Activated T-cell treated with anti-CD3 and anti-CD28 coated beads for 24 hours (primary cell): Measurements from ENCODE around the gene LYSMD4.

Experiments used
- DNase-seq: peaks from one replicate; pipeline ENCODE4 v3.0.0-alpha.2; 2020; ENCODE audit warnings: low read depth

Gene LYSMD4

DNA sequence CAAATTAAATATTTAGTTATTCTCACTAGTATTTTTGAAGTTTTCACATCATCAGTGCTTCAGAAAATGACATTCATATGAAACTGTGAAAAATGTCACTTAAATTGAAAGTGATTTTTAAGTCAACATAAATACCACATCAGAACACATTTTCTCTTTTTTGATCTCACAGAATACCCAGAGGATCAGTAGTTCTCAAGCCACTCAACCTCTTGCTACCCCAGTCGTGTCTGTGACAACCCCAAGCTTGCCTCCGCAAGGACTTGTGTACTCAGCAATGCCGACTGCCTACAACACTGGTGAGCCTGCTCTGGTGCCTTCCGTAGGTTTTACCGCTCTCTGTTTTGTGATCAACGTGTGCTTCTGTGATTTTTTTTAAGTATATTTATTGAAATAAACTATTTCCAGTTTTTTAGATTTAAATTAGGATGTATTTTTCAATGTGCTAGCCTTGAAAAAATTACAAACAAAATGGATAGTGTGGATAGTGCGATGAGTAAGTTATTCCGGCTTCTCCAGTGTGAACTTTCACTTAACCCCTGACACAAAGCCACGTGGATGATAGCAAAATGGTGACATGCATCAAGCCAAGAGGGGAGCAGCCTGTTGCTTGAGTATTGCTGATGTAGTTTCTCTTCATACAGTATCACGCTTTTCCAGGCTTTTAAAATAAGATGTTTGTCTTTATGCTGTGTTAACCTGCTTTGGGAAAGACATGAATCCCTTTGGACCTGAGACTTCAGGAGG is 26.5 kb downstream of the LYSMD4 start:
- DNase-seq, result no peak

DNA sequence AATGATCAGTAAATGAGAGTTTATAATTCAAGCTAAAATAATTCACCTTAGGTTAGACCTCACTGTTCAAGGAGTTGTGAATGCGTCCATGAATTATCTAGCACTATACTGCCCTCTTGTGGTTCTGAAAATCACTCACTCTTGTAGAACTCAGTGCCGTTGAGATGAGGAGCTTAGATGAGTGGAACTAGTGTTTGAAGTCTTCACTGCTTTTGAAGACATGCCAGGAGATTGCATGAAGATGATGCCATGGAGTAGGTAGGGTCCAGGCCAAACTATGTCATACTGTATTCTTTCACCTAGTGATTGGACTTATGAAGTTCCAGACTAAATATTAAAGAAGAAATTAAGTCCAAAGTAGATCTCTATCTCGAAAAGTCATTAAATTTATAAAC is 28.8 kb downstream of the LYSMD4 start:
- peak; percentile 33 for DNase-seq

DNA sequence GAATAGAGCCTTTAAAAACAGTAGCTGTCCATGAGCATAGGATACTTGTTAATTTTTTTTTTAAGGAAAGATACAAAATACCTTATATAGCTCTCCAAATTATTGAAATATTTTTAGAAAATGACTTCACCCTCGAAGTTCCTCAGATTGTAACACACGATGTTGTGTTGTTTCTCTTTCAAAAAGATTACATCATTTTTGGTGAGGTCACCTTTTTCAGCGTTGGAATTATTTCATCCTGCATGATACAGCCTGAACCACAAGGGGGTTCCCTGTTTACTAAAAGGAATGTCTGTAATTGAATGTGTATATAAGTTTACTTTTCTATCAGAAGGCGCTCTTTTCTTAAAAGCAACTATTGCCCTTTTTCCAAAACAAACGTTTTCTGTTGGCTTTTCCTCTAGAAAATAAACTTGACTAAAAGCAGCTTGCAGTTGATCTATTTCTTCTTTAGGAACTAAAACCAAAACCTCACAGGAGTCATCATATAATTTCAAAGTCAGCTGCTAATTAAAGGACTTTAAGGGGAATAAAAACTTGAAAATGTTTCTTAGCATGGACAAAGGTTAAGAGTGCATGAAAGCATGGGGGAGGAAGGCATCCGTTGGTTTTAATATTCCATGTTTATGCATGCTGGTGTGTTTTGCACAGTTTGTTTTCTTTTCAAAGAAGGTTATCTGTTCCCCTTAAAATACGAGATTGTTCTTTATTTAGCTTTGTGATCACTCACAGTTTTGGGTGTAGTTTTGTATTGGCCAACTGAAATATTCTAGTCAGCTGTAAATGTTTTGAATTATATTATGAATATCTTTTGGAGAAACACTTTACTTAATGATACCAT is 29.4 kb downstream of the LYSMD4 start:
- no peak for DNase-seq

DNA sequence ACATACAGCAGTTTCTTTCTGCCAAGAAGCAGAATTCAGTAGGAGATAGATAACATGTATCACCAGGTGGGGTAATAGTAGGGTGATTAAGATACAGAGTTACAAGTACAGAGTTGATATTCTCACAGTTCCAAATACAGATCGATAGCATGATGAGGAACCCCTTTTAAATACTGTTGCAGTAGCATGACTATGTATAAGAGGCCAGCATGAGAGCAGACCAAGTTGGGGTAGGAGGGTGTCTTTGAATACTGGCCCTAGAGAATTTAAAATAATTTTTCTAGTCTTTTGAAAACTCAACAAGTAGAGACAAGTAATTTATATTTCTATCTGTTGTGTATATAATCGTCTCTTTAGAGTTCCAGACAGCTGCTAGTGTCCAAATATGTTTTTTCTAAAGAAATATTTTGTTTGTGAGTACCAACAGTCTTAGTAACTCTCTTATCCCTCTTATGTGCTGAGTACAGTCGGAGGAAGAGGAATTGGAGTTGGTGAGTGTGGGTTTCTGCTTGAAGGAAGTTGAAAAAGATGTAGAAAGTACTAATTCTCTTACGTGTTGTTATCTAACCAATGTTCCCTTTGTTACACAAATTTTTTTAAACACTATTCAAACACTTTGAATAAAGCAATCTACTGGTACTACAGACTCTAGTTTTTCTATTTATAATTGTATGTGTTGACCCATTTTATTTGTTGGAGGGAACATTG is 30.2 kb downstream of the LYSMD4 start:
- no peak for DNase-seq

DNA sequence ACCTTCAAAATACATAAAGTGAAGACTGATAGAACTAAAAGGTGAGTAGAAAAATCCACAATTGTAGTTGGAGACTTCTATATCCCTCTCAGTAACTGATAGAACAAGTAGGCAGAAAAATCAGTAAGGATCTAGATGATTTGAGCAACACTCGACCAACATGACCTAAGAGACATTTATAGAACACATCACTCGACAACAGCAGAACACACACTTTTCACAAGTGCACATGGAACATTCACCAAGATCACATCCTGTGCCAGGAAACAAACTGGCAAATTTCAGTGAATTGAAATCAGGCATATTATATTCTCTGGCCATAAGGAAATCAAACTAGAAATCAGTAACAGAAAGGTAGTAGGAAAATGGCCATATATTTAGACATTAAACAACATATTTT is 37.1 kb downstream of the LYSMD4 start:
- no peak for DNase-seq

DNA sequence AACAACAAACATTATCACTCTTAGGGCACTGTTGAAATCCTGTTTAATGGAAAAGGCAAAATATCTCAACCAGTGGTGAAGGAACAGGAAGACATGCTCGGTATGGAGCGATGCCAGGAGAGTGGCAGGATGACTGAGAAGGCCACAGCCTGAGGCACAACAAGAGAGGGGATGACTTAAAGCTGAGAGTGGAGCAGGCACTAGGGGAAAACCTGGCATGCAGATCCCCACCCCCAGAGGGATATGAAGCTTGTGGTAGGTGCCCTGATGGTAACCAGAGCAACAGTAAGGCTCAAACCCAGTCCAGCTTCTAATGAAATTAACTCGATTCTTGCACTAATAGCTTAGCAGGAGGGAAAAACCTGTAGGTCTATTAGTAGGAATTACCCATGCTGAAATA is 40.4 kb downstream of the LYSMD4 start:
- no peak for DNase-seq

DNA sequence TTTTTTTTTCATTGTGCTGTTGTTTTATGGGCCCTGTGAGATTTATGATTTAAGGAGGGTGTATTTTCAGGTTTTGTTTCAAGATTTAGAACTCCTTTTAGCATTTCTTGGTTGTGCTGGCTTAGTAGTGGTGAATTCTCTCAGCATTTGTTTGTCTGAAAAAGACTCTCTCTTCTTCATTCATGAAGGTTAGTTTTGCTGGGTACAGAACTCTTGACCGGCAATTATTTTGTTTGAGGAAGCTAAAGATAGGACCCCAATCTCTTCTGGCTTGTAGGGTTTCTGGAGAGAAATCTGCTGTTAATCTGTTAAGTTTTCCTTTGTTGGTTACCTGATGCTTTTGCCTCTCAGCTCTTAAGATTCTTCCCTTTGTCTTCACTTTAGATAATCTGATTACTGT is 46.9 kb downstream of the LYSMD4 start:
- no peak for DNase-seq

DNA sequence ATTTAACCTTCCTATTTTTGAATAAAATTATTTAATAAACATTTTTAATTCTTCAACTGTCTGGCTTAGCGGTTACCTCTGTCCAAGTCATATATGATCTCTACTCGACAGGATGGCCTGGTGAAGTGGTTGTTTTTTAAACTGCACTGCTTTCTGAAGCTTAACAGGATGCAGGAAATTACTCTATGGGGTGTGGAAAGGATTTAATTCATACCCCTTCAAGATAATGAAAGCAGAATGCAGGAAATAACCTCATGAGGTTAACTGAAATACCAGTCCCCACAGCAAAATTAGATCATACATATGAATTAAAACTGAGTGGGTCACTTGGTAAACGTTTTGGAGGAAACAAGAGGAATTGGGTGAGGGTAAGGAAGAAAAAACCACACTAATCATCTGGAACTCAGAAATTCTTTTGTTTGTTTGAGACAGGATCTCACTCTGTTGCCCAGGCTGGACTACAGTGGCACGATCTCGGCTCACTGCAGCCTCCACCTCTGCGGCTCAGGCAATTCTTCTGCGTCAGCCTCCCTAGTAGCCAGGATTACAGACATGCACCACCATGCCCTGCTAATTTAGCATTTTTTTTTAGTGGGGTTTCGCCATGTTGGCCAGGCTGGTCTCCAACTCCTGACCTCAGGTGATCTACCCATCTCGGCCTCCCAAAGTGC is 50.1 kb downstream of the LYSMD4 start:
- no peak for DNase-seq

DNA sequence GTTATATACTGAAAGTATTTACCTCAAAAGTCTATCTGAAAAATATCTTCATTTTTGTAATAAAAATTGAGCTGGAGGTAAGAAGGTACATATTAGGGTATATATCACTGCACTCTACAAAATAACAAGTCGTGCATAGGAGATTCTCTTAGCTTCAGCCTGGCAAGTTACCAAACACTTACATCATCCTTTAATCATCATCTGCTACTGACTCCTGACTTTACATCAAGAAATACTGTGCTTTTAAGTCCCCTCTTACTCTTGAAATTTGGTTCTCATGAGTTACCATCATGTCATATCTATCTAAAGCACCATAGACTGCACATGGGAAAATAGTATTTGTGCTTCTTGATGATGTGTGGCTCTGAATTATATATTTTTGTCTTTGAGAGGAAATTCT is 50.8 kb downstream of the LYSMD4 start:
- DNase-seq, result no peak

DNA sequence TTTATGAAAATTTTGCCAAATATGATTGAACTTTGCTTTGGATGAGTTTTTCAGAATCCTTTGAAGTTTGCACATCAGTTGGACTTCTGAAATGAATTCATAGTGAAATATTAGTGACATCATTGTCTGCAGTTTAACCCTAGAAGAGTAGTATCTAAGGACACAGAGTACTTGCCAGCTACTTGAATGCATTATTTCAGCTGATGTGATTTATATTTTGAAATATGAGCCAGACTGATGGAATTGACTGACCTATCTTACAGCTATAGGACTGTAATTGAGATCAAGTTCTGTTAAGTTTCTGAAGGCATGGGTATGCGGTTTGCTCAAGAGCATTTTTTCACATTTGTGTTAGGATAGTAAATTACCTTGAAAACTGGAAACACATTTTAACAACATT is 51.2 kb downstream of the LYSMD4 start:
- DNase-seq, result no peak

DNA sequence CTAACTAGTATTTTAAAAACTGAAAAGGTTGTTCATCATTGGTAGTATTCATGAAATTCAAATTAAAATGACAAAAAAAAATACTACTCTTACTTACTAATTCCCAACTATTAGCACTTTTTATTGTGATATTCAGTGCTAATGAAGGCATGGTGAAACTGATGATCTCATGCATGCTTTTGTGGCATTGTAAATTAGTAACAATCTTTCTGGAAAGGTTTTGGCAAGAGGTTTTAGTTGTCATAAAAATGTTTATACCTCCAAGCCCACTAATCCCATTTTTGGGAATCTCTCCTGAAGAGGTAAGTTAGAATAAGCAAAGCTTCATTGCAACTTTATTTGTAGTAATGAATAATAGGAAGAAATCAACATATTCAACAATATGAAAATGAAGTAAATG is 53.0 kb downstream of the LYSMD4 start:
- DNase-seq, result no peak

DNA sequence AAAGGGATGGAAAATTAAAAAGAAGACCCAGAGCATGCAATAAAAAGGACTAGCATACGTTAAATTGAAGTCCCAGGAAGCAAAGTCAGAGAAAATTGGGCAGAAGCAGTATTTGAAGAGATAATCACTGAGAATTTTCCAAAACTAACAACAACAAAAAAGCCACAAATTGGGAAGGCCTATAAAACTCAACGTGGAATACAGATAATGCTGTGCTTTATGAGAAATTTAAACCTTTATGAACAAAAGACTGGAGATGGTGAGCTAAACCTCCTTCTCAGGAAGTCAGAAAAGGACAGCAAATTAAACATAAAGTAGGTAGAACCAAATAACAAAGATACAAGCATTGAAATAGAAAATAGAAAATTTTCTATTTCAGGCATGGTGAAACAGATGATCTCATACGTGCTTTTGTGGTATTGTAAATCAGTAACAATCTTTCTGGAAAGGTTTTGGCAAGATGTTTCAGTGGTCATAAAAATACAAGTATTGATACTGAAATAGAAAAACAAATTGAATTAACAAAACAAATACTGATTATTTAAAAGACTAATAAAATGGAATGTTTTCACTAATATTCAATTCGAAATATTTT is 55.6 kb downstream of the LYSMD4 start:
- DNase-seq, result no peak
